NCI-H2227 (cell line): ENCODE data around the gene CDR2L.
"Not testable (repeated sequence)": the region's sequence is repeated elsewhere in the genome, so short reads cannot be mapped to it uniquely, and the experiment has no call there.

ENCODE experiments used
- DNase-seq: peaks from one replicate; lab custom pipeline; 2025; ENCODE audit not compliant: unreplicated experiment; lab: John Stamatoyannopoulos, UW

The CDR2L gene

DNA sequence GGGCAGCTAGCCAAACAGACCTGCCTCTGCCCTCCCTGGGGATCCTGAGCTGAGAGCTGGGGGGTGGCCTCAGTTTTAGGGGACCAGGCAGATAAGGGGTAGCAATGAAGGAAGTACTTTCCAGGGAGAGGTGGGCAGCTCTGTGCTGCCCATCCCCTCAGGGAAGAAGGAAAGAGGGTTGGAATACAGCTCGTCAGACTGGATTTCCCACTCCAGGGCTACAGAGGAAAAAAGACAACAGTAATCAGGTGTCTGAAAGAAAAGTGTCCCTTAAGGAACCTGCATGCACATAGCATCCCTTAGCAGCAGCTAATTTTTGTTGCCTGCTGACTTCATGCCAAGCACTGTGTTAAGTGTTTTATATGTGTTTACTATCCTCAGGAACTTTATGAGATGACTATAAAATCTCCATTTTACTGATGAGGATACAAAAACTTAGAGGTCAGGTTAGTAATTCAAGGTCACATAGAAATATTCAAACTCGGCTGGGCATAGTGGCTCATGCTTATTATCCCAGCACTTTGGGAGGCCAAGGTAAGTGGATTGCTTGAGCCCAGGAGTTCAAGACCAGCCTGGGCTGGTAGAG lies 21.8 kb downstream of the CDR2L start:
- no peak for DNase-seq

DNA sequence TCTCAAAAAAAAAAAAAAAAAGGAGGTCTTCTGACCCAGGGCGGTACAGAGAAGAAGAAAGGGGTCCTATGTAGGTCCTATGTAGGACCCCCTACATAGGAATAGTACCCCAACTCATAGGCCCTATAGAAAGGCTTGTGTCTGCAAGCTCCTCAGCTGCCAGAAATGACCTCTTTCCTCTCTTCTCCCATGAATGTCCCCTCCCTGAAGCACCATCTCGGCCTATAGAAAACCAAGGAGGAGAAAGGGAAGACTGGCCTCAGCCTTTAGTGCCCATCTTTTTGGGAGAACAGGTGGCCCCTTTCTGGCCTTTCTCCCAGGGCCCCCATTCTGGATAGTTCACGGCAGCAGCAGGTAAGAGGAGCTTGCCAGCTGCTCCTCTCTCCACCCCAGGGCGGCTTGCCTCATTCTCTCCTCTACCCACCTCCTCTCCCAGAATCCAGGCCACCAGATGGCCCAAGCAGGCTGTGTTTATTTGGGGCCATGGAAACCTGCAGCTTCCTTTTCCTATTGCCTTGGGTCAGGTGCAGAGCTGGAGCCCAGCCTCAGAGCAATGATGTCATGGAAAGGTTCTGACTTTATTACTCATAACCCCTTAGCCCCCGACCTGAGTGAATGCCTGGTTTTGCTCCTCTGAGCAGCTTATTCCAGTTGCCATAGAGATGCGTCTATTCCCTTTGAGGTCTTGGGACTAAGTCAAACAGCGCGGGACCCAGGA lies 23.4 kb downstream of the CDR2L start:
- DNase-seq: peak; percentile 49

DNA sequence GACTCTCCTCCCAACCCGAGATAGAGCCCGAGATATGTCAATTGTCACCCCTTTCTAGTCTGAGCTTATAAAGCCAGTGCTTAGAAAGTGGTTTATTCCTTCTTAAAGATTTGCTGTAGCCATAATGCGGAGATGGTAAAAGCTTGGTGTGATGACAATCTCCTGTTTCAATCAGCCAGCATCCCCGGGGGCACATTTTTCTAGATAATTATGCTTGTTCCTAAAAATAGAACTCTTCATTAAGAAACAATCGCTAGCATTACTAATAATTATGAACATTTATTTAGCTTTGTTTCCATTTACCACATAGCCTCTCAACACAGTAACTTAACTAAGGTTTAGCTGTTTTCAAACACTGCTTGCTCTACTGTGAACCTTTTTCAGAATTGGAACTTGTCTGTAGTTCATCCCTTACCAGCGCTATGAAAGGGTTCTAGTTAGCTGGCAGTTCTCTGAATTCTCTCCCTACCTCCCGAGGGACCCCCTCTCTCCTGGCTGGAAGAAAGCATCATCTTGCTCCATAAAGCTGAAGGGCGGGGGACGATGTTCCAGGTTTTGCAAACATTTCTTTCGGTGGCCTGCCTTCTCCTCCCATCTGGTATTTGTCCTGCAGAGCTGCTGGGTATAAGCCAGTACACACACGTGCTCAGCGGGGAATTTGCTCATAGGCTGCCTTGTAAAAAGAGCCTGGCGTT lies 24.1 kb downstream of the CDR2L start:
- peak; percentile 58 for DNase-seq

DNA sequence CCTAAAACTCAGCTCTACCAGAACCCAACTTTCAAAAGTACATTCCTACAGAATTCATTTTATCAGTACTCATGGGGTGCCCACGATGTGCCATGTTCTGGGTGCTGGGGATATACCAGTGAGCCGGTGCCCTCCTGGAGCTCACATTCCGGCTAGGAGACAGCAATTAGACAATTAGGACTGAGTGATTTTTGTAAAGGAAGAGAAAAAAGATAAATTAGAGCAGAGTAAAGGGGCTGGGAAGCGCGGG lies 24.6 kb downstream of the CDR2L start:
- DNase-seq: no peak

DNA sequence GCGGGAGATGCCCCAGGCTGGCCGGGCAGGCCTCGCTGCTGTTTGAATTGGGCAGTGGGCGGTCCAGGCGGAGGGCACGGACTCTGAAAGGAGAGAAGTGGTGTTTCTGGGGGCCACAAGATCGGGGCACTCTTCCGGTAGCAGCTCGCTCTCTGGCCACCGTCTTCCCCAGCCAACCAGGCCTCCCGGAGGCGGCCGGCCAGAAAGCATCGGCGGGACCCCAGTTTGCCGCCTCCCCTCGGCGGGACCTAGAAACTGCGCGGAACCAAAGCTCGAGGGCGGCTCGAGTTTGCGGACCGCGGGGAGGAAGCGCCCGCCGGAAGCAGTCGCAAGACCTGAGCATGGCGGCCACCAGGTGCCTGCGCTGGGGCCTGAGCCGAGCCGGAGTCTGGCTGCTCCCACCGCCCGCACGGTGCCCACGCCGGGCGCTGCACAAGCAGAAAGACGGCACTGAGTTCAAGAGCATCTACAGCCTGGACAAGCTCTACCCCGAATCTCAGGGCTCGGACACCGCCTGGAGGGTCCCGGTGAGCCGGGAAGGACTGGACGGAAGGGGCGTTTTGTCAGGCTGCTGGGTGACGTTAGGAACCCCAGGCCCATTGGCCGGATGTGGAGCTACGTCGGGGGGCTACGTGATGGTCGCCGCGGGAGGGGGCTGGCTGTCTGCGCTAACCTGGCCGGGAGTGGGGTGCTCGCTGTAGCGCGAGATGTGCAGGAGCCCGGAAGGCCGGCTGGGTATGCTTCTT lies 25.1 kb downstream of the CDR2L start, which contains the start of gene MRPL58:
TSS of gene MRPL58 (plus strand) at position 325 of the 746 bp plus-strand sequence. CDS start at position 342, 17 bp downstream.
- peak; percentile 96 for DNase-seq

DNA sequence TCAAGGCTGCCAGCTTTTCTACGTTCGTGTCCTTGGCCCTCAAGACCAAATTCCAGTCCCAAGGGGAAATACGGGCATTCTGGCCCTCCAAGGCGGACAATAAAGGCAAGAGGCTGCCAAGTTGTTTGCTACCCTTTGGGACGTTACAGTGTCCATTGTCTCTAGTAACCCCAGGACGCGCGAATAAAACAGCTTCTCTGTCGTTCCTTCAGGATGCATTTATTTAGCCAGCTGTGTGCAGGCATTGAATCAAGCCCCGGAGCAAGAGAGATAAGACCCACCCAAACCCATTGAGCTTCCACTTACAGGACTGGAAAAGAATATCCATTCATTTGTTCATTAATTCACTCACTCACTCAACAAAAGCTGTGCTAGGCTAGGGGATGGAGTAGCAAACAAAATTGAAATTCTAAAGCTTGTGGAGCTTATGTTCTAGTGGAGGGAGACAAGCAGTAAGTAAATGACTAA lies 25.7 kb downstream of the CDR2L start:
- no peak for DNase-seq

DNA sequence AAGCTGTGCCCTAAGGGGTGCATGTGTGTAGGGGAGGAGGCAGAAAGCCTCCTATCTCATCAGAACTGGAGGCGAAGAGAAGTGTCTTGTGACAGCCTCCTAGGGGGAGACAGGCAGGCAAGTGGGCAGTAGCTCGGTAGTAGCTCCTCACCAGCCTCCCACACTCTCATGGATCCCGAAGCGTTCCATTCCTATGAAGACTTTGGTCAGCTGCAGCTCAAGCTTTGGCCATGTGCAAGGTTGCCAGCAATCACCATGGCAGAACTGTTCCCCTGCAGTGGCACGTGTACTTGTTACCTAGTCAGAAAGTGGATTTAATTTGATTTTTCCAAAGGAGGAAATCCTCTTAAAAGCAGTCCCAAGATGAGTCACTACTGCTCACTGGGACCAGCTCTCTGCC lies 31.7 kb downstream of the CDR2L start:
- DNase-seq: no peak

DNA sequence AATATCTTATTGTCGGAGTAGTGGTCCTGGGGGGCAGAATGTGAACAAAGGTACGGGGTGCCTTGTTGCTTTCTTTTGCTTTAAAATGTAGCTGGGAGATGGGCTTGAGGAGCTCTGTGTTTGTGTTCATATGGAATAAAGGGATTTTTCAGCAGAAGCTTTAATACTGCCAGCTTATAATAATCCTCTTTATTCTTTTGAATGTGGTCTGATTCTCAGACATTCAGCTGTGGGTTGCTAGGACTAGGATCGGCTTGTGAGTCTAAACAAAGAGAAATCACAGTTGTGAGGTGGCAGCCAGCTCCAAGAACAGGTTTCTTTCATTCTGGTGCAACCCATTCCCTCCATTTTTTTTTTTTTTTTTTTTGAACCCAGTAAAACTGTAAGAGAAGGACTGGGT lies 32.3 kb downstream of the CDR2L start:
- no peak for DNase-seq

DNA sequence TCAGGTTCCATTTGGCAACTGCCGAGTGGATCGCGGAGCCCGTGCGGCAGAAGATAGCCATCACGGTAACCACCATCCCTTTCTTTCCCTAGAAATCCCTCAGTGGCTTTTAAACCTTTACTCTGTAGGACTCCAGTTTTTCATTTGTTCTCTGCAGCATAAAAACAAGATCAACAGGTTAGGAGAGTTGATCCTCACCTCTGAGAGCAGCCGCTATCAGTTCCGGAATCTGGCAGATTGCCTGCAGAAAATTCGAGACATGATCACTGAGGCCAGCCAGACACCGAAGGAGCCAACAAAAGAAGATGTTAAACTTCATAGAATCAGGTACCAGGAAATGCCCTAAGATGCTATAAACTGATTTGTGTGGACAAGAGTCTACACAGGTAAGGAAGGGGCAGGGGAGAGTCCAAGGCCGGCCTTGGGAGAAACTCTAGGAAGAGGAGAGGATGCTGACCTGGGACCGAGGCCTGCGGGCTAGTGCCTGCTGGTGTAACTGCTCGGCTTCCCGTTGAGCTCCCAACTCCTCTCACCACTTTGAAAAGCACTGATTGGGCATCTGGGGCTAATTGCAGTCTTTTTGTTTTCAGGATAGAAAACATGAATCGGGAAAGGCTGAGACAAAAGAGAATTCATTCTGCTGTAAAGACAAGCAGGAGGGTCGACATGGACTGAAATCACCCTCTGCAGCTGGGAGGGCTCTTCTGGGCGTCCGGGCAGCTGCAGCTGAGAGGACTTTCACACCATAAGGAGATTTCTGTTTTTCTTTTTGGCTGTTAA lies 33.1 kb downstream of the CDR2L start:
- no peak for DNase-seq

DNA sequence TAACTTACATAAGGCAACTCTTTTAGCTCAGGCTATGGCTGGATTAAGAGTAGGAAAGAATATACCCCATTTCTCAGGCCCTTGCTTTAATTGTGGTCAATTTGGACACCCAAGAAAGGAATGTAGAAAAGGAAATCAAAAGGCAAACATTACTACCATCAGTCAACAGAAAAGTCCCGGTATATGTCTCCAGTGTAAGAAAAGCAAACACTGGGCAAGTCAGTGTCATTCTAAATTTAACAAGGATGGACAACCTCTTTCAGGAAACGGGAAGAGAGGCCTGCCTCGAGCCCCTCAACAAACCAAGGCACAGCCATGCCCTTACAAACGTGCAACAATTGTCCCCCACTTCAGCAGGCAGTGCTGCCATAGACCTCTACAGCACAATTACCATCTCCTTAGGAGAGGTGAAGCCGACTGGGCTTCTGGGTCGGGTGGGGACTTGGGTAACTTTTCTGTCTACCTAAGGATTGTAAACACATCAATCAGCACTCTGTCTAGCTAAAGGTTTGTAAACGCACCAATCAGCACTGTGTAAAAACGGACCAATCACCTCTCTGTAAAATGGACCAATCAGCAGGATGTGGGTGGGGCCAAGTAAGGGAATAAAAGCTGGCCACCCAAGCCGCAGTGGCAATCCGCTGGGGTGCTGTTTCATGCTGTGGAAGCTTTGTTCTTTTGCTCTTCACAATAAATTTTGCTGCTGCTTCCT lies 37.4 kb downstream of the CDR2L start:
- DNase-seq: no peak

DNA sequence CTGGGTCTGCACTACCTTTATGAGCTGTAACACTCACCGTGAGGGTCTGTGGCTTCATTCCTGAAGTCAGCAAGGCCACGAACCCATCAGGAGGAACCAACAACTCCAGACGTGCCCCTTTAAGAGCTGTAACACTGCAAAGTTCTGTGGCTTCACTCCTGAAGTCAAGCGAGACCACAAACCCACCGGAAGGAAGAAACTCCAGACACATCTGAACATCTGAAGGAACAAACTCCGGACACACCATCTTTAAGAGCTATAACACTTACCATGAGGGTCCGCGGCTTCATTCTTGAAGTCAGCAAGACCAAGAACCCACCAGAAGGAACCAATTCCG lies 37.9 kb downstream of the CDR2L start:
- DNase-seq: not testable (repeated sequence)

DNA sequence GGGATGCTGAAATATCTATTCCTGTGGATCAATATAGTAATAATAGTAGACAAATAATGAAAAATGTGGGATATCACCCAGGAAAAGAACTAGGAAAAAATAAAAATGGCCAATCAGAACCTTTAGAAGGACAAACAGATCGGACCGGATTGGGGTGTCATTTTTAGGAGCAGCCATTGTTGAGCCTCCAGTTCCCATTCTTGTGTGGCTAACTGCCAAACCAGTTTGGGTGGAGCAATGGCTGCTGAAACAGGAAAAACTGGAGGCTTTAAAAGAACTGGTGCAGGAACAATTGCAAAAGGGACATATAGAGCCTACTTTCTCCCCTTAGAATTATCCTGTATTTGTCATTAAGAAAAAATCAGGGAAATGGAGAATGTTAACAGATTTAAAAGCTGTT lies 39.2 kb downstream of the CDR2L start:
- not testable (repeated sequence) for DNase-seq

DNA sequence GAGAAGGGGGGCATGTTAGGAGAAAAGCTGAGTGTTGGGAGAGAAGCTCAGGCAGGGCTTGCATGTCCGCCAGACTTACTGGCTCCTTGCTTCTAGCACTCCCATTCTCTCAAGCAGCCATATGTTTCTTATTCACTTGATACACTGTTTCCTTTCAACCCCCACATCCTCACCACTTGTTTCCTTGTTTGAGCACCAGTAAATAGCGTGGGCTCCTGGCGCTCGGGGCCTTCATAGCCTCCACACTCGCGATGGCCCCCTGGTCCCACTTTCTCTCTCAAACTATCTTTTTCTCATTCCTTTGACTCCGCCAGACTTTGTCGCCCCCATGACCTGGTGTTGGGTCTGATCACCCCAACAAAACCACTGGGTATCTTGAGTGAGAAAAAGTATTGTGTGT lies 42.7 kb downstream of the CDR2L start:
- no peak for DNase-seq

DNA sequence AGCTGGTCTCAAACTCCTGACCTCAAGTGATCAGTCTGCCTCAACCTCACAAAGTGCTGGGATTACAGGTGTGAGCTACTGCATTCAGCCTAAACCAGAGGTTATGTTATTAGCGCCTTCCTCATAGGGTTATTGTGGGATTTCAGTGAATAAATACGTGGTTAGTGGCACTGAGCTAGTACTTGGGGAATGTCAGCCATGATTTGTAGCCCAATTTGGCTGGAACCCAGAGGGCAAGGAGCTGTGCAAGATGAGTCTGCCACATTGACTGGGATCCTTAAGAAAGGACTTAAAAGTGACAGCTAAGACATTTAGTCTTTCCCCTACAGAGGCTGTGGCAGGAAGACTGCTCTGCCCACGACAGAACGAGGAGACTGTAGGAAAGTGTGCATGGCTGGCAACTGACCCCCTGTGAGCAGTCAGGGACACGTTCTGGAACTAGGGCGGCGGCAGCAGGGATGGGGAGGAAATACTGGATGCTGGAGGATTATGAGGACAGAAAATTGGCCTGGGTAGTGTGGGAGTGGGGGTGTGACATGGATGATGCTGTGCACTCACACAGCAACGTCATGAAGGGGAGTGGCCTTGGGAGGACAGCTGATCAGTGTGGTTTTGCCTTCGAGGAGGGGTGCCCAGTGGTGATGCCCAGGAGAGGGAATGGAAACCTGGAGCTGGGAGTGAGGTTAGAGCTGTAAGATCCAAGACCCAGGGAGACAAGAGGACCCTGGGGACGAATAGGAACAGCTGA lies 44.7 kb downstream of the CDR2L start:
- peak; percentile 90 for DNase-seq

DNA sequence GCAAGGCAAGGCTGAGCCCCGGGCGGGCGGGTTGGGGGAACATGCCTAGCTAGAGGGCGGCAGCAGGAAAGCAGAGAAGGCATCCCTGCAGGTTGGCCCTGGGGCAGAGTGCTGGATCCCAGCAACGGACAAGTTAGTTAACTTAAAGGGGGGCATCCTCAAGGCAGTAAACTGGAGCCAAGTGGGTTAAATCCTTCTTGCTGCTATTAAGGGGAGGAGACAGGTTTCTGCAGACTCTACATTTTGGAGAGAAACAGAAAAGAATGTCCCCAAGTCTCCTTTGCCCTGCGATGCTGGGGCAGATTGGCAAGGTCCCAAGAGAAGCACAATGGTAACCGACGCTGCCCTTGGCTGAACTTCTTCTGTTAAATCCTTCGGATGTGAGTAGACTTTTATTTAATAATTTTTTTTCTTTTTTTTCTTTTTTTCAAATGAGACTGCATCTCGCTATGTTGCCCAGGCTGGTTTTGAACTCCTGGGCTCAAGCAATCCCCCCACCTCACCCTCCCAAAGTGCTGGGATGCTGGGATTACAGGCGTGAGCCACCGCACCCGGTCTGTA lies 45.4 kb downstream of the CDR2L start:
- no peak for DNase-seq

DNA sequence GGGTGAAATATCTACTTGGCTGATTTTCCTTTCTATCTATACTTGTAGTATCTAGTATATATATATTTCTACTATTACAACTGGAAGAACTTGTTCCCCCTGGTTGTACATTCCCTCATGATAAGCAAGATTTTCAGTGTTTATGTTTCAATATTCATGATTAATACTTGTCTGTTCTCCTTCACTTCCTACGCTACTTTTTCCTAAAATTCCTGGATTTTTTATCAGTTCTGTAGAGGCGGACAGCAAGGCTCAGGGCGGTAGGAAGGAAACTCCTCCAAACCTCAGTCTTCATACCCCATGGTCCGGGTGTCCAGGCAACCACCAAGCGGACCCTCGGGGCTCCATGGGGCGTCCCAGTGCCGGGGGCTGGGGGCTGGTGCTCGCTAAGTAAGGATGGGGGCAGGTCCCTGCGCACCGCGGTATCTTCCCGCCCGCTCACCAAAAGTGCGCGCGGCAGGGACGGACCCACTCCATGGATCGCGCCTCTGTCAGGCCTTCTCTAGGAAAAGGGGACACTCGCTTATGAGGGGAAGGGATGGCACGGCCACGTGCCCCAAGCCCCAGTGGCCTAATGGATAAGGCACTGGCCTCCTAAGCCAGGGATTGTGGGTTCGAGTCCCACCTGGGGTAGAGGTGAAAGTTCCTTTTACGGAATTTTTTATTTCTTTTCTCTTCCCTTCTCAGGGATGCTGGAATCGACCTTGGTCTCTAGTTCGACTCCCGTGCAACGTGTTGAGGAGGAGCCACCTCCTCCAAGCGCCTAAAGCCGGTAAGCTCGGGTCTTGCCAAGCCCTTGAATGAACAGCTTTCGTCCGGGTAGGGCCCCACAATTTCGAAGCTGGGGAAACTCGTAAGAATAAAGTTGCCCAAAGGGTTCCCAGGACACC lies 46.2 kb downstream of the CDR2L start:
- peak; percentile 96 for DNase-seq

DNA sequence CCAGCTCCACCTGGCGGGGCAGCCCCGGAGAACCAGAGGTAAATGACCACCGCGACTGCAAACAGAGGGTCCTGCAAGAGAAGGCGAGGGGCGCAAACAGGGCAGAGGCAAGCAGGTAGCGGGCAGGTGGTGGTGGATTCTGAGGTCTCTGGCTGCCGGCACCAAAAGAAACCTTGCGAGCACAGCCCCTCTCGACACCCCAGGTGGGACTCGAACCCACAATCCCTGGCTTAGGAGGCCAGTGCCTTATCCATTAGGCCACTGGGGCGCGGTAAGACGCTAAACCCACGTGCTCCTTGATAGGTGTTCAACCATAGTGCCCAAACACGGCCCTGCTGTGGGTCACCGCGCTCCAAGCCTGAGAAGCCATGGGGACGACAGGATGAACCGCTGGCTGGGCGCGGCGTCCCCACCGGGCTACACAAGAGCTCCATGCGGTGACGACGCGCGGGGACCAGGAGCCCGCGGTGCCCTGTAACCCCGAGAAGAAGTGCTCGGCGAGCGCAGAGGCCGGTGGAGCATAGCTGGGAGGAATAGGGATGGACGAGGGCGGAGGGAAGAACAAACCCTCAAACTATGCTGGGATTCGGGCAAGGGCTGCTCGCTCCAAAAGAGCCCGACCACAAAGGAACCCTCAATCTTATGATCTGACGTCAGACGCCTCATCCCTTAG lies 46.9 kb downstream of the CDR2L start:
- DNase-seq: peak; percentile 93
